Mesenchymal stem cell (in vitro differentiated cells and primary cell): Measurements from ENCODE around the gene USB1.

Experiments used
- DNase-seq: peaks from one replicate; pipeline ENCODE4 v3.0.0-alpha.2; 2013
- H2AFZ ChIP-seq: one replicate; pipeline ENCODE4 v1.6.1; 2013; ENCODE audit warnings: low read depth, mild to moderate bottlenecking, control low read depth, inconsistent platforms, low read length, moderate library complexity
- H2AK5ac ChIP-seq: 2 replicates; pipeline ENCODE4 v1.6.1; 2013; ENCODE audit warnings: low read length, moderate library complexity, mild to moderate bottlenecking, inconsistent platforms; ENCODE audit not compliant: severe bottlenecking
- H2BK120ac ChIP-seq: one replicate; pipeline ENCODE4 v1.6.1; 2013; ENCODE audit warnings: low read depth, mild to moderate bottlenecking, inconsistent platforms, low read length, moderate library complexity
- H2BK12ac ChIP-seq, 2 experiments: one replicate each; pipeline ENCODE4 v1.6.1; 2013; ENCODE audit warnings: inconsistent platforms in 2 of 2, low read length in 2 of 2, mild to moderate bottlenecking in 2 of 2, moderate library complexity in 2 of 2, control low read depth in 1 of 2
- H2BK15ac ChIP-seq: one replicate; pipeline ENCODE4 v1.6.1; 2013; ENCODE audit warnings: mild to moderate bottlenecking, low read depth, inconsistent platforms; ENCODE audit not compliant: poor library complexity, severe bottlenecking
- H2BK5ac ChIP-seq: 2 replicates; pipeline ENCODE4 v1.6.1; 2013; ENCODE audit warnings: low read depth, mild to moderate bottlenecking, low read length, control low read depth, inconsistent platforms; ENCODE audit not compliant: poor library complexity, severe bottlenecking
- H3K14ac ChIP-seq, 2 experiments: one replicate each; pipeline ENCODE4 v1.6.1; 2013; ENCODE audit warnings: inconsistent platforms in 2 of 2, low read length in 2 of 2, control low read depth in 1 of 2, mild to moderate bottlenecking in 1 of 2, moderate library complexity in 1 of 2
- H3K18ac ChIP-seq, 2 experiments: one replicate each; pipeline ENCODE4 v1.6.1; 2013; ENCODE audit warnings: inconsistent platforms in 2 of 2, low read length in 2 of 2, control low read depth in 1 of 2, low read depth in 1 of 2, mild to moderate bottlenecking in 1 of 2
- H3K23ac ChIP-seq, 2 experiments: one replicate each; pipeline ENCODE4 v1.6.1; 2013; ENCODE audit warnings: inconsistent platforms in 2 of 2, low read length in 2 of 2, mild to moderate bottlenecking in 2 of 2, moderate library complexity in 2 of 2, control low read depth in 1 of 2
- H3K27ac ChIP-seq: 2 replicates; pipeline ENCODE4 v1.5.1; 2013; ENCODE audit warnings: mild to moderate bottlenecking, moderate library complexity, low read length, control low read depth, inconsistent platforms; ENCODE audit not compliant: poor library complexity, severe bottlenecking
- H3K27me3 ChIP-seq, 2 experiments: 2 replicates each; pipeline versions ENCODE4 v1.6.1 to v1.7.0; 2013; ENCODE audit warnings: low read length in 2 of 2, mild to moderate bottlenecking in 2 of 2, moderate library complexity in 2 of 2, control low read depth in 1 of 2, inconsistent platforms in 1 of 2; ENCODE audit not compliant: control insufficient read depth in 1 of 2, insufficient read depth in 1 of 2
- H3K36me3 ChIP-seq, 2 experiments: 2 replicates each; pipeline versions ENCODE4 v1.6.1 to v1.7.0; 2013; ENCODE audit warnings: low read length in 2 of 2, control low read depth in 1 of 2, inconsistent platforms in 1 of 2, low read depth in 1 of 2, mild to moderate bottlenecking in 1 of 2; ENCODE audit not compliant: insufficient read depth in 2 of 2, control insufficient read depth in 1 of 2
- H3K4ac ChIP-seq, 2 experiments: one replicate each; pipeline ENCODE4 v1.6.1; 2013; ENCODE audit warnings: inconsistent platforms in 2 of 2, low read length in 2 of 2, mild to moderate bottlenecking in 2 of 2, moderate library complexity in 2 of 2, control low read depth in 1 of 2, low read depth in 1 of 2
- H3K4me1 ChIP-seq: 2 replicates; pipeline ENCODE4 v1.6.1; 2013; ENCODE audit warnings: low read depth, low read length, control low read depth; ENCODE audit not compliant: control insufficient read depth, insufficient read depth
- H3K4me2 ChIP-seq: 2 replicates; pipeline ENCODE4 v1.6.1; 2013; ENCODE audit warnings: low read length, mild to moderate bottlenecking, inconsistent platforms; ENCODE audit not compliant: poor library complexity, severe bottlenecking
- H3K4me3 ChIP-seq, 2 experiments: 2 replicates each; pipeline versions ENCODE4 v1.5.1 to v1.7.0; 2013; ENCODE audit warnings: low read length in 2 of 2, mild to moderate bottlenecking in 2 of 2, control low read depth in 1 of 2, low read depth in 1 of 2; ENCODE audit not compliant: insufficient read depth in 1 of 2
- H3K79me1 ChIP-seq: replicated peaks from 2 replicates; pipeline ENCODE4 v1.6.1; 2013; ENCODE audit warnings: mild to moderate bottlenecking, control low read depth, low read length, inconsistent platforms; ENCODE audit not compliant: poor library complexity, severe bottlenecking
- H3K9ac ChIP-seq: 2 replicates; pipeline ENCODE4 v1.7.0; 2013; ENCODE audit warnings: mild to moderate bottlenecking, low read length, moderate library complexity
- H3K9me3 ChIP-seq: 2 replicates; pipeline ENCODE4 v1.7.0; 2013; ENCODE audit warnings: mild to moderate bottlenecking, low read length; ENCODE audit not compliant: control insufficient read depth
- H4K8ac ChIP-seq: one replicate; pipeline ENCODE4 v1.6.1; 2013; ENCODE audit warnings: inconsistent platforms, mild to moderate bottlenecking, low read length, moderate library complexity
- H4K91ac ChIP-seq: one replicate; pipeline ENCODE4 v1.6.1; 2013; ENCODE audit warnings: mild to moderate bottlenecking, low read length, inconsistent platforms
- whole genome bisulfite sequencing: methylation state at CpG from one replicate; pipeline ENCODE4 v1.1.7; 2013; ENCODE audit warnings: mixed read lengths; 5-methylcytosine and 5-hydroxymethylcytosine counted together

Gene USB1

DNA sequence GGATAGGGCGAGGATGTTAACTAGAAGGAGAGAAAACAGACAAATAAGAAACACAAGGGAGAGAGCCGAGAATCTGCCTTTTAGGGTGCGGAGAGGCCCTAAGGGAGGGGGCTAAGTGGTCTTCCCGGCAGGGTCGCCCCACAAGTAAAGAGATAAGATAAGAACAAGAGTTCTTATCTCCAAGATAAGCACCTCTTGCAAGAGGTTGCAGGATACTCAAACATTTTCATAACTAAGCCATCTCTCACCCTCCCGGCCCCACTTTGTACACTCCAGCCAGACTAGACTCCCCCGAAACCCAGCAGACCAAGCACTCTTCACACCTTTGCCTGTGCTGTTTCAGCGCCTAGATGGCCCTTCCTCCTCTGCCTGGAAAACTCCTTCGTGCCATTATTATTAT lies 15.0 kb upstream of the USB1 start:
- no peak overlapping the region for H3K9ac ChIP-seq
- DNase-seq: no peak
- no peak overlapping the region for H3K18ac ChIP-seq
- no peak overlapping the region for H2BK120ac ChIP-seq
- H2AK5ac ChIP-seq: no peak overlapping the region
- H4K91ac ChIP-seq: no peak overlapping the region
- no peak overlapping the region for H4K8ac ChIP-seq
- no peak overlapping the region for H2AFZ ChIP-seq
- H3K14ac ChIP-seq: no peak overlapping the region
- H3K79me1 ChIP-seq: no peaks in the 10 kb centered on the region
- no peaks in the 10 kb centered on the region for H3K36me3 ChIP-seq
- H3K4me2 ChIP-seq: no peak overlapping the region
- H3K9me3 ChIP-seq: no peaks in the 10 kb centered on the region
- no peak overlapping the region for H3K27ac ChIP-seq
- peaks cover 17% of the 10 kb centered on the region for H3K4me1 ChIP-seq
- no peak overlapping the region for H3K4ac ChIP-seq
- no peak overlapping the region for H2BK5ac ChIP-seq
- H3K23ac ChIP-seq: no peak overlapping the region
- WGBS: 53% methylated on average over 7 of the region's 9 CpGs
- H3K27me3 ChIP-seq: peaks cover 27 to 84% of the 10 kb centered on the region in 2 experiments
- H2BK15ac ChIP-seq: no peak overlapping the region
- H2BK12ac ChIP-seq: no peak overlapping the region
- H3K4me3 ChIP-seq: no peak overlapping the region

DNA sequence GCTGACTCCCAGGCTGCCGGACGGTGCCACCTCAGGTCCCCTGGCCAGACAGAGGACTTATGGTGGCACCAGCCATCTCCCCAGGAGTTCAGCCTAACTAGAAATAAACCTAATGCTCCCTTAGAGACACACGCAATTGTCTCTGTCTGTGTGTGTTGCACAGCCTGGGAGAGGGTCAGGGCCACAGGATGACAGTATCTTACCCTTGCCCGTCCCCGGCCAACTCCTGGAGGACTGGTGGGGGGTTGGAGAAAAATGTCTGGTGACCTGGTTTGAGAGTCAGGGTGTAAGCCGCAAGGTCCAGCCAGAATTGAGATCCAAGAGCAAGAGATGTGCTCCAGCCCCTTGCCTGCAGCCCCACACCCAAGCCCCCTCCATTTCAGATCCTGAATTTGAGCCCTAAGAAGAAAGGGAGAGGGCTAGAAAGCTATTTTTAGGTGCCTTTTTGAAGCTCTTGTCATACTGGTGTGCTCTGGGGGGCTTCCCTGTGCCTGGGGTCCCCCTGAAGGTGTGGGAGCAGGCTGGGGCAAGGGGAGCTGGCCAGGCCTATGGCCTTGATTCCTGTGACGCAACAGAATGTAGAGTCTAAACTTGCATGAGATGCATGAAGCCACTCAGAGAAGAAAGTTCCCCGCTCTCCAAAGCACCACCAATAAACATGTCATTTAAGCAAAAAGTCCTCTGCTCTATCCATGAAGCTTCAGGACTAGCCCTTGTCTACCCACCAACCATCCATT lies 13.6 kb upstream of the USB1 start:
- Histone ChIP-seq H3K4me1 (peaks cover 17% of the 10 kb centered on the region), H2BK120ac (no peak overlapping the region), H2BK5ac (no peak overlapping the region), H3K4me2 (no peak overlapping the region), H3K27me3 (peaks cover 27 to 80% of the 10 kb centered on the region in 2 experiments), H3K18ac (no peak overlapping the region), H2BK12ac (no peak overlapping the region), H3K4me3 (no peak overlapping the region), H3K27ac (no peak overlapping the region), H3K36me3 (no peaks in the 10 kb centered on the region), H3K14ac (no peak overlapping the region), H3K9ac (no peak overlapping the region), H2BK15ac (peak overlapping the region; percentile 2), H3K4ac (no peak overlapping the region), H2AFZ (no peak overlapping the region), H4K91ac (no peak overlapping the region), H4K8ac (no peak overlapping the region), H3K9me3 (no peaks in the 10 kb centered on the region), H3K23ac (no peak overlapping the region), H2AK5ac (no peak overlapping the region), H3K79me1 (no peaks in the 10 kb centered on the region)
- no peak for DNase-seq
- 98% methylated on average over 7 of the region's 8 CpGs for WGBS

DNA sequence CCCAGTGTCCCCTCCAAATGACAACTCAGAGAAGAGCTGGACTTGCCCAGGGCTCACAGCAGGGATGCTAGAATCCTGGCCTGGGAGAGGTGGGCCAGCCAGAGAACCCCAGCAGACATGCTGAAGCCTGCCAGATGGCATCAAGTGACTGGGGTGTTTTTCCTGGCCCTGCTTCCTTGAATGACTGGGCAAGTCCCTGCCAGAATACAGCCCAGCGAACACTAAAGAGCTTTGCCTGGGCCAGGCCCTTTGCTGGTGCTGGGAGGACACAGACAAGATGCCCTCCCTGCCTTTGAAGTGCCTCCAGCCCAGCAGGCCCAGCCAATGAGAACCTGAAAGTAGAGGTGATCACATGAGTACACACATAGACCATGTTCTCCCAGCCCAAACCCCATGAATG lies 12.3 kb upstream of the USB1 start:
- Histone ChIP-seq H3K36me3 (peaks cover 3 to 13% of the 10 kb centered on the region in 2 experiments), H3K9ac (no peak overlapping the region), H3K4me3 (no peak overlapping the region), H2BK5ac (no peak overlapping the region), H3K27ac (no peak overlapping the region), H3K27me3 (peaks cover 27 to 72% of the 10 kb centered on the region in 2 experiments), H3K79me1 (peaks cover 7% of the 10 kb centered on the region), H3K9me3 (no peaks in the 10 kb centered on the region), H3K18ac (no peak overlapping the region), H3K14ac (no peak overlapping the region), H3K4me2 (no peak overlapping the region), H3K23ac (no peak overlapping the region), H4K91ac (no peak overlapping the region), H2BK12ac (no peak overlapping the region), H2AFZ (no peak overlapping the region), H2BK120ac (no peak overlapping the region), H4K8ac (no peak overlapping the region), H3K4ac (no peak overlapping the region), H2BK15ac (no peak overlapping the region), H3K4me1 (peaks cover 24% of the 10 kb centered on the region), H2AK5ac (no peak overlapping the region)
- no peak for DNase-seq
- 96% methylated on average over 1 of the region's 1 CpG for WGBS

DNA sequence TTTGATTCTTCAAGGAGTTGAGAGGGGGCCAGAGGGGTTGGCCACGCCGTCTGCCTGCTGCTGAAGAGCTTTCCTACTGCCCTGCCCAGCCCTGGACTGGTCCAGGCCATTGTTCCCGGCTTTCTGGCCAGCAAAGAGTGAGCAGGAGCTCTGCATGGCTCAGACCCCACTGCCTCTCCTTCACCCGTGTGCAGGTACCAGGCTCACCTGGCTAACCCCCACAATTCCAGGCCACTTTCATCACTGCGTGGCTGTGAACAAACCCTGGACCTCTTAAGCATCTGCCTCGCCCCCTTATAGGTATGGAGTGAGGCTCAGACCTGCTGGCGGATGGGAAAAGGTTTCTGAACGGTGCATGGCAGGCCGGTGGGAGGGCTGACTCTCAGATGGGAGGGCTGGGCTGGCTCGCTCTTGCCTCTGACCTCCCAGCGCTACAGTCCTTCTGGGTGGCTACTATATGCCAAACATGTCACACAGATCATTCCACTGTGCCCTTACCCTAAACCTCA lies 9.6 kb upstream of the USB1 start:
- Histone ChIP-seq H2BK5ac (no peak overlapping the region), H2AK5ac (no peak overlapping the region), H3K14ac (no peak overlapping the region), H3K79me1 (peaks cover 28% of the 10 kb centered on the region), H3K9ac (no peak overlapping the region), H3K4me3 (no peak overlapping the region), H2BK120ac (no peak overlapping the region), H4K8ac (no peak overlapping the region), H3K4ac (no peak overlapping the region), H3K9me3 (no peaks in the 10 kb centered on the region), H4K91ac (no peak overlapping the region), H3K4me2 (no peak overlapping the region), H2AFZ (no peak overlapping the region), H3K36me3 (peaks cover 29 to 38% of the 10 kb centered on the region in 2 experiments), H3K4me1 (peaks cover 14% of the 10 kb centered on the region), H3K18ac (no peak overlapping the region), H3K23ac (no peak overlapping the region), H3K27ac (no peak overlapping the region), H3K27me3 (peaks cover 12 to 46% of the 10 kb centered on the region in 2 experiments), H2BK15ac (no peak overlapping the region), H2BK12ac (no peak overlapping the region)
- 88% methylated on average over 11 of the region's 11 CpGs for WGBS
- no peak for DNase-seq
